ENCODE results near the gene DIAPH2.

DNA sequence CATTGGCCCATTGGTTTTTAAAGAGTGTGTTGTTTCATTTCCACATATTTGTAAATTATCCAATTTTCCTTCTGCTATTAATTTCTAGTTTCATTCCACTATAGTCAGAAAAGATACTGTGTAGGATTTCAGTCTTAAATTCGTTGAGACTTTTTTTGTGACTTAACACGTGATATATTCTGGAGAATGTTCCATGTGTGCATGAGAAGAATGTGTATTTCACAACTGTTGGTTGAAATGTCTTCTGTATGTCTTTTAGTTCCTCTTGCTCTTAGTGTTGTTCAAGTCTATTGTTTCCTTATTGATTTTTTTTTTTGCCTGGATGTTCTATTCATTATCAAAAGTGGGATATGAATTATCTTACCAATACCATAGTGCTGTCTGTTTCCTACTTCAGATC lies 806.0 kb downstream of the DIAPH2 start:
- TF ChIP-seq, protein P1, sequence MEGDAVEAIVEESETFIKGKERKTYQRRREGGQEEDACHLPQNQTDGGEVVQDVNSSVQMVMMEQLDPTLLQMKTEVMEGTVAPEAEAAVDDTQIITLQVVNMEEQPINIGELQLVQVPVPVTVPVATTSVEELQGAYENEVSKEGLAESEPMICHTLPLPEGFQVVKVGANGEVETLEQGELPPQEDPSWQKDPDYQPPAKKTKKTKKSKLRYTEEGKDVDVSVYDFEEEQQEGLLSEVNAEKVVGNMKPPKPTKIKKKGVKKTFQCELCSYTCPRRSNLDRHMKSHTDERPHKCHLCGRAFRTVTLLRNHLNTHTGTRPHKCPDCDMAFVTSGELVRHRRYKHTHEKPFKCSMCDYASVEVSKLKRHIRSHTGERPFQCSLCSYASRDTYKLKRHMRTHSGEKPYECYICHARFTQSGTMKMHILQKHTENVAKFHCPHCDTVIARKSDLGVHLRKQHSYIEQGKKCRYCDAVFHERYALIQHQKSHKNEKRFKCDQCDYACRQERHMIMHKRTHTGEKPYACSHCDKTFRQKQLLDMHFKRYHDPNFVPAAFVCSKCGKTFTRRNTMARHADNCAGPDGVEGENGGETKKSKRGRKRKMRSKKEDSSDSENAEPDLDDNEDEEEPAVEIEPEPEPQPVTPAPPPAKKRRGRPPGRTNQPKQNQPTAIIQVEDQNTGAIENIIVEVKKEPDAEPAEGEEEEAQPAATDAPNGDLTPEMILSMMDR (IDR thresholded peaks at IDR 0.05), result no peak
- no peak for TF ChIP-seq POLR2A (IDR thresholded peaks at IDR 0.05)
